Measurements from ENCODE around the gene PRKCH.

Gene PRKCH

GRCh38 chr14:61569812-61570548, 248.6 kb downstream of the PRKCH start:
- no peak for DNase-seq (ENCODE audit: low spot score)

GRCh38 chr14:61570549-61571290, 249.3 kb downstream of the PRKCH start:
- DNase-seq (ENCODE audit: low spot score): no peak

- no peak for DNase-seq (ENCODE audit: low spot score)
These were observed 250.5 kb downstream of the PRKCH start for GRCh38 chr14:61571917-61572316.

GRCh38 chr14:61573321-61573720, 251.9 kb downstream of the PRKCH start:
- DNase-seq (ENCODE audit: low spot score): no peak

GRCh38 chr14:61573748-61574513, 252.6 kb downstream of the PRKCH start:
- DNase-seq (ENCODE audit: low spot score): no peak

- DNase-seq (ENCODE audit: low spot score): no peak
These were observed 253.1 kb downstream of the PRKCH start for GRCh38 chr14:61574514-61574807.

- DNase-seq (ENCODE audit: low spot score): no peak
These were observed 253.7 kb downstream of the PRKCH start for GRCh38 chr14:61575126-61575525.

GRCh38 chr14:61575551-61576150, 254.3 kb downstream of the PRKCH start:
- no peak for DNase-seq (ENCODE audit: low spot score)

- DNase-seq (ENCODE audit: low spot score): no peak
These were observed 256.1 kb downstream of the PRKCH start for GRCh38 chr14:61577506-61577931.

GRCh38 chr14:61578745-61579144, 257.4 kb downstream of the PRKCH start:
- no peak for DNase-seq (ENCODE audit: low spot score)

- no peak for DNase-seq (ENCODE audit: low spot score)
These were observed 260.0 kb downstream of the PRKCH start for GRCh38 chr14:61581340-61581739.

GRCh38 chr14:61581955-61582615, 260.7 kb downstream of the PRKCH start:
- no peak for DNase-seq (ENCODE audit: low spot score)

GRCh38 chr14:61582815-61583214, 261.4 kb downstream of the PRKCH start:
- no peak for DNase-seq (ENCODE audit: low spot score)

- DNase-seq (ENCODE audit: low spot score): no peak
These were observed 263.0 kb downstream of the PRKCH start for GRCh38 chr14:61584331-61584741.

- no peak for DNase-seq (ENCODE audit: low spot score)
These were observed 264.5 kb downstream of the PRKCH start for GRCh38 chr14:61585598-61586543.

- DNase-seq (ENCODE audit: low spot score): no peak
These were observed 265.2 kb downstream of the PRKCH start for GRCh38 chr14:61586544-61587055.

- no peak for DNase-seq (ENCODE audit: low spot score)
These were observed 265.8 kb downstream of the PRKCH start for GRCh38 chr14:61587081-61587713.

- DNase-seq (ENCODE audit: low spot score): no peak
These were observed 267.1 kb downstream of the PRKCH start for GRCh38 chr14:61588419-61588901.

GRCh38 chr14:61589691-61590581, 268.6 kb downstream of the PRKCH start:
- DNase-seq (ENCODE audit: low spot score): no peak
